ENCODE results near the gene COMTD1. TPM values are rescaled to one million over a fixed set of nuclear protein-coding genes. Genes with fewer than 3 reads are reported as not detected.
A peak's percentile ranks its signal among the peaks of the same experiment; 100 is the strongest.

The COMTD1 gene
- total and polyA plus RNA-seq, 2 of the 13 experiments (the other 11 are each of a cell fraction or from before 2014, with no cell fraction given) = 11.8 to 18.4 TPM

GRCh38 chr10:75210282-75211006 lies 25.3 kb downstream of the COMTD1 start, which contains the start of gene VDAC2 (continued):
- peak; percentile 91 for TF ChIP-seq GMEB1 (CRISPR knock-in tag; IDR thresholded peaks at IDR 0.05; ENCODE audit: borderline replicate concordance)
- peak; percentile 85; the same call in 1 of the 2 replicates for TF ChIP-seq ZFP82 (CRISPR knock-in tag; IDR thresholded peaks at IDR 0.05; ENCODE audit: borderline replicate concordance)
- TF ChIP-seq ZBTB21 (CRISPR knock-in tag; IDR thresholded peaks at IDR 0.05) = 0 out of 2 replicates have a peak, but pooled peaks have one; percentile 16
- TF ChIP-seq ZNF407 (CRISPR knock-in tag; IDR thresholded peaks at IDR 0.05; ENCODE audit: not compliant biosample characterization) = no peak
- 0 out of 2 replicates have a peak, but pooled peaks have one; percentile 35 for TF ChIP-seq NFIB (CRISPR knock-in tag; IDR thresholded peaks at IDR 0.05; ENCODE audit: borderline replicate concordance)
- 0 out of 2 replicates have a peak, but pooled peaks have one; percentile 37 for TF ChIP-seq ATAD3A (CRISPR knock-in tag; IDR thresholded peaks at IDR 0.05)
- TF ChIP-seq ZNF816 (CRISPR knock-in tag; IDR thresholded peaks at IDR 0.05; ENCODE audit: borderline replicate concordance) = no peak; the same call in 1 of the 2 replicates
- TF ChIP-seq, protein P1, sequence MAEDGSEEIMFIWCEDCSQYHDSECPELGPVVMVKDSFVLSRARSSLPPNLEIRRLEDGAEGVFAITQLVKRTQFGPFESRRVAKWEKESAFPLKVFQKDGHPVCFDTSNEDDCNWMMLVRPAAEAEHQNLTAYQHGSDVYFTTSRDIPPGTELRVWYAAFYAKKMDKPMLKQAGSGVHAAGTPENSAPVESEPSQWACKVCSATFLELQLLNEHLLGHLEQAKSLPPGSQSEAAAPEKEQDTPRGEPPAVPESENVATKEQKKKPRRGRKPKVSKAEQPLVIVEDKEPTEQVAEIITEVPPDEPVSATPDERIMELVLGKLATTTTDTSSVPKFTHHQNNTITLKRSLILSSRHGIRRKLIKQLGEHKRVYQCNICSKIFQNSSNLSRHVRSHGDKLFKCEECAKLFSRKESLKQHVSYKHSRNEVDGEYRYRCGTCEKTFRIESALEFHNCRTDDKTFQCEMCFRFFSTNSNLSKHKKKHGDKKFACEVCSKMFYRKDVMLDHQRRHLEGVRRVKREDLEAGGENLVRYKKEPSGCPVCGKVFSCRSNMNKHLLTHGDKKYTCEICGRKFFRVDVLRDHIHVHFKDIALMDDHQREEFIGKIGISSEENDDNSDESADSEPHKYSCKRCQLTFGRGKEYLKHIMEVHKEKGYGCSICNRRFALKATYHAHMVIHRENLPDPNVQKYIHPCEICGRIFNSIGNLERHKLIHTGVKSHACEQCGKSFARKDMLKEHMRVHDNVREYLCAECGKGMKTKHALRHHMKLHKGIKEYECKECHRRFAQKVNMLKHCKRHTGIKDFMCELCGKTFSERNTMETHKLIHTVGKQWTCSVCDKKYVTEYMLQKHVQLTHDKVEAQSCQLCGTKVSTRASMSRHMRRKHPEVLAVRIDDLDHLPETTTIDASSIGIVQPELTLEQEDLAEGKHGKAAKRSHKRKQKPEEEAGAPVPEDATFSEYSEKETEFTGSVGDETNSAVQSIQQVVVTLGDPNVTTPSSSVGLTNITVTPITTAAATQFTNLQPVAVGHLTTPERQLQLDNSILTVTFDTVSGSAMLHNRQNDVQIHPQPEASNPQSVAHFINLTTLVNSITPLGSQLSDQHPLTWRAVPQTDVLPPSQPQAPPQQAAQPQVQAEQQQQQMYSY (CRISPR knock-in tag; IDR thresholded peaks at IDR 0.05) = no peak
- TF ChIP-seq NRL (CRISPR knock-in tag; IDR thresholded peaks at IDR 0.05; ENCODE audit: borderline replicate concordance) = peak; percentile 71
- TF ChIP-seq AKAP8 (CRISPR knock-in tag; IDR thresholded peaks at IDR 0.05) = 0 out of 2 replicates have a peak, but pooled peaks have one; percentile 57
- peak; percentile 87 for TF ChIP-seq ZNF543 (CRISPR knock-in tag; IDR thresholded peaks at IDR 0.05)
- no peak for TF ChIP-seq PHB2 (IDR thresholded peaks at IDR 0.05; ENCODE audit: partially characterized antibody)
- TF ChIP-seq SP2 (CRISPR knock-in tag; IDR thresholded peaks at IDR 0.05) = peak; percentile 57; the same call in 1 of the 2 replicates
- 0 out of 2 replicates have a peak, but pooled peaks have one; percentile 22 for TF ChIP-seq ZNF775 (CRISPR knock-in tag; IDR thresholded peaks at IDR 0.05; ENCODE audit: borderline replicate concordance)
